Neutrophil (primary cell): ENCODE measurements around the gene ZFP92.

Experiments used
- H3K27ac ChIP-seq: fragments of 200-600 bp; sonication (generic); 2 replicates; pipeline ENCODE4 v1.5.1; 2016; ENCODE audit warnings: mild to moderate bottlenecking, moderate library complexity
- H3K27me3 ChIP-seq: fragments of 200-600 bp; sonication (generic); 2 replicates; pipeline ENCODE4 v1.6.0; 2016; ENCODE audit warnings: mild to moderate bottlenecking
- H3K36me3 ChIP-seq: fragments of 200-600 bp; sonication (generic); 2 replicates; pipeline ENCODE4 v1.5.1; 2017
- H3K4me1 ChIP-seq, 2 experiments: fragments of 200-600 bp in 1 of 2; sonication (generic) in 1 of 2; 1 replicate in 1 of 2; 2 replicates in 1 of 2; pipeline versions ENCODE4 v1.5.1 to v1.6.1; 2013 to 2016; ENCODE audit warnings: low read depth in 1 of 2, low read length in 1 of 2, mild to moderate bottlenecking in 1 of 2, moderate library complexity in 1 of 2; ENCODE audit not compliant: control insufficient read depth in 1 of 2, insufficient read depth in 1 of 2
- H3K4me3 ChIP-seq, 2 experiments: fragments of 200-600 bp in 1 of 2; sonication (generic) in 1 of 2; 1 replicate in 1 of 2; 2 replicates in 1 of 2; pipeline ENCODE4 v1.5.1; 2013 to 2016; ENCODE audit warnings: low read depth in 1 of 2, low read length in 1 of 2, mild to moderate bottlenecking in 1 of 2, moderate library complexity in 1 of 2
- H3K9me3 ChIP-seq: fragments of 200-600 bp; sonication (generic); 2 replicates; pipeline ENCODE4 v1.5.1; 2016
- CTCF ChIP-seq: fragments of 200-600 bp; sonication (generic); IDR thresholded peaks from 2 replicates; pipeline ENCODE4 v1.5.1; 2016; ENCODE audit warnings: antibody characterized with exemption

ZFP92 gene

GRCh38 chrX:153377727-153378126 lies 33.5 kb upstream of the ZFP92 start:
- H3K27me3 ChIP-seq = no peaks in the 10 kb centered on the region
- TF ChIP-seq CTCF = no peak
- no peaks in the 10 kb centered on the region for H3K36me3 ChIP-seq
- H3K4me3 ChIP-seq = no peak overlapping the region
- H3K27ac ChIP-seq = no peak overlapping the region
- no peaks in the 10 kb centered on the region for H3K4me1 ChIP-seq
- no peaks in the 10 kb centered on the region for H3K9me3 ChIP-seq

GRCh38 chrX:153378607-153379006 lies 32.7 kb upstream of the ZFP92 start:
- H3K27me3 ChIP-seq = no peaks in the 10 kb centered on the region
- H3K27ac ChIP-seq = no peak overlapping the region
- TF ChIP-seq CTCF = no peak
- no peaks in the 10 kb centered on the region for H3K36me3 ChIP-seq
- no peak overlapping the region for H3K4me3 ChIP-seq
- no peaks in the 10 kb centered on the region for H3K9me3 ChIP-seq
- H3K4me1 ChIP-seq = no peaks in the 10 kb centered on the region

- no peaks in the 10 kb centered on the region for H3K36me3 ChIP-seq
Observed at GRCh38 chrX:153379508-153379907, 31.8 kb upstream of the ZFP92 start.

GRCh38 chrX:153379971-153380581 lies 31.2 kb upstream of the ZFP92 start:
- Histone ChIP-seq H3K9me3 (no peaks in the 10 kb centered on the region), H3K27me3 (no peaks in the 10 kb centered on the region)
- TF ChIP-seq CTCF = no peak

More at GRCh38 chrX:153379508-153379907, 31.8 kb upstream of the ZFP92 start:
- H3K9me3 ChIP-seq = no peaks in the 10 kb centered on the region
- no peak overlapping the region for H3K27ac ChIP-seq
- TF ChIP-seq CTCF = no peak
- H3K4me1 ChIP-seq = no peaks in the 10 kb centered on the region
- H3K4me3 ChIP-seq = no peak overlapping the region
- no peaks in the 10 kb centered on the region for H3K27me3 ChIP-seq

GRCh38 chrX:153380691-153381090 lies 30.6 kb upstream of the ZFP92 start:
- Histone ChIP-seq H3K27ac (no peak overlapping the region), H3K27me3 (no peaks in the 10 kb centered on the region), H3K4me3 (no peak overlapping the region), H3K4me1 (no peaks in the 10 kb centered on the region), H3K9me3 (no peaks in the 10 kb centered on the region), H3K36me3 (no peaks in the 10 kb centered on the region)
- no peak for TF ChIP-seq CTCF

More at GRCh38 chrX:153379971-153380581, 31.2 kb upstream of the ZFP92 start:
- Histone ChIP-seq H3K36me3 (no peaks in the 10 kb centered on the region), H3K4me1 (no peaks in the 10 kb centered on the region), H3K27ac (no peak overlapping the region), H3K4me3 (no peak overlapping the region)
